Measurements from ENCODE around the gene ZNF174.

- peak; percentile 90 for TF ChIP-seq POLR2A (IDR thresholded peaks at IDR 0.05)
- TF ChIP-seq, protein P1, sequence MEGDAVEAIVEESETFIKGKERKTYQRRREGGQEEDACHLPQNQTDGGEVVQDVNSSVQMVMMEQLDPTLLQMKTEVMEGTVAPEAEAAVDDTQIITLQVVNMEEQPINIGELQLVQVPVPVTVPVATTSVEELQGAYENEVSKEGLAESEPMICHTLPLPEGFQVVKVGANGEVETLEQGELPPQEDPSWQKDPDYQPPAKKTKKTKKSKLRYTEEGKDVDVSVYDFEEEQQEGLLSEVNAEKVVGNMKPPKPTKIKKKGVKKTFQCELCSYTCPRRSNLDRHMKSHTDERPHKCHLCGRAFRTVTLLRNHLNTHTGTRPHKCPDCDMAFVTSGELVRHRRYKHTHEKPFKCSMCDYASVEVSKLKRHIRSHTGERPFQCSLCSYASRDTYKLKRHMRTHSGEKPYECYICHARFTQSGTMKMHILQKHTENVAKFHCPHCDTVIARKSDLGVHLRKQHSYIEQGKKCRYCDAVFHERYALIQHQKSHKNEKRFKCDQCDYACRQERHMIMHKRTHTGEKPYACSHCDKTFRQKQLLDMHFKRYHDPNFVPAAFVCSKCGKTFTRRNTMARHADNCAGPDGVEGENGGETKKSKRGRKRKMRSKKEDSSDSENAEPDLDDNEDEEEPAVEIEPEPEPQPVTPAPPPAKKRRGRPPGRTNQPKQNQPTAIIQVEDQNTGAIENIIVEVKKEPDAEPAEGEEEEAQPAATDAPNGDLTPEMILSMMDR (IDR thresholded peaks at IDR 0.05), result no peak
Observed at GRCh38 chr16:3458852-3459361, 57.9 kb downstream of the ZNF174 start.
